ENCODE data around the gene ADGRG3. TPM values are rescaled to one million over a fixed set of nuclear protein-coding genes. Genes with fewer than 3 reads are reported as not detected.

ADGRG3 gene
- total and polyA plus RNA-seq, 2 of the 8 experiments (the other 6 are each of a cell fraction or from before 2014, with no cell fraction given), result 0.28 to 0.98 TPM

DNA sequence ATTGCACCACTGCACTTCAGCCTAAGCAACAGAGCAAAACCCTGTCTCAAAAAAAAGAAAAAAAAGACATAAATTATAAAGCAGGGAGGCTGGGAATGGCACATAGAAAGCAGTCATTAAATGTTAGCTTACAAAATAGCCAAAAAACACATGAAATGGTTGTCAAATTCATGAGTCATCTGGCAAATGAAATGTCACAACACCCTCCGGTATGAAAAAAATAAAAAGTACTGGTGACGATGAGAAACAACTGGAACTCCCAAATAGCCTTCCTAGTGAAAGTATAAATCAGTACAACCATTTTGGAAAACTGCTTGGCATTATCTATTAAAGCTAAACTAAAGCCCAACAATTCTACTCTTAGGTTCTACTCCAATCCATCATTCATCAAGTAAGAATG, 63.9 kb downstream of the ADGRG3 start (continued):
- no peak for TF ChIP-seq NRF1 (IDR thresholded peaks at IDR 0.05; ENCODE audit: low read depth, low read length)
- TF ChIP-seq JUND (IDR thresholded peaks at IDR 0.05; ENCODE audit: low read length), result no peak
- TF ChIP-seq POLR2AphosphoS5 (IDR thresholded peaks at IDR 0.05; ENCODE audit: low read depth, low read length), result no peak
- no peak for TF ChIP-seq NANOG (IDR thresholded peaks at IDR 0.05; ENCODE audit: insufficient read depth, low read depth, low read length, poor library complexity, severe bottlenecking)
- TF ChIP-seq POLR2A (IDR thresholded peaks at IDR 0.05; ENCODE audit: control extremely low read depth in 1 of 2, low read depth in 2 of 2, low read length in 2 of 2), result no peak
- TF ChIP-seq SIN3A (conservative IDR thresholded peaks at IDR 0.05 in 1 of 2, IDR thresholded peaks at IDR 0.05 in 1 of 2; ENCODE audit: low read depth in 1 of 2, low read length in 2 of 2), result no peak
